Metanephros (tissue), 2 donors: ENCODE results near the gene NPIPB6. TPM values are rescaled to one million over a fixed set of nuclear protein-coding genes. Genes with fewer than 3 reads are reported as not detected.

Experiments
- small RNA-seq: library from RNA; depleted of rRNA; stranded (forward); fragments of <200 nt; gene quantifications from one replicate; pipeline ENCODE3, GENCODE V24; 2014; ENCODE audit warnings: low replicate concordance
- total RNA-seq: library from RNA; depleted of rRNA; stranded (reverse); fragments of >200 nt; gene quantifications from one replicate; pipeline ENCODE4 v1.2.3, GENCODE V29; 2014

The NPIPB6 gene
- total RNA-seq = 2.4 TPM

DNA sequence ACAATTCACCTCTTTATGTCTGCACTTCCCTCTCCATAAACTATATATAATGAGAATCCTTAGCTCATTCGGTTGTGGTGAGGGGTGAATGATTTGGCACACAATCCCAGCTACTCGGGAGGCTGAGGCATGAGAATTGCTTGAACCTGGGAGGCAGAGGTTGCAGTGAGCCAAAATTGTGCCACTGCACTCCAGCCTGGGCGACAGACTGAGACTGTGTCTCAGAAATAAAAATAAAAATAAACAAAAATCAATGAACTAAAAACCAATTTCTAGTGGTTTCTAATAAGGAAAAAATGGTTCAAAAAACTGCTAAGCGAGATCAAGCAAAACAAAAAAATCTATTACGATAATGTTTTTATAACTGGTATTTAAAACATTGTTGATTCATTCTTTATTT lies at the start of gene NPIPB6:
Gene NPIPB6, minus strand, starts transcription at position 101 of the 400 bp plus-strand sequence. CDS start 686 bp downstream, outside the sequence.

GRCh38 chr16:28403220-28404072 lies 40.1 kb upstream of the NPIPB6 start, which contains the start of gene EIF3CL:
EIF3CL (minus strand) TSS chr16:28403841; CDS start chr16:28403618, 223 bp downstream.

Small RNA genes lying within 50 kb of the gene (small RNA-seq; reads per million reads assigned to genes)
- gene AC138904.2 = not detected
- not detected for gene MIR6862-1

Other genes with a start within 250 kb of the NPIPB6 start
- gene XPO6, start 151.5 kb downstream of the NPIPB6 start, total RNA-seq = 90.1 TPM
- gene SBK1, start 71.0 kb downstream of the NPIPB6 start, total RNA-seq = 7.2 TPM
- gene EIF3CL, start 40.3 kb upstream of the NPIPB6 start, total RNA-seq = 153 TPM
- not detected for gene NPIPB7, start 108.8 kb upstream of the NPIPB6 start, total RNA-seq
- gene CLN3, start 128.6 kb upstream of the NPIPB6 start, total RNA-seq = 24.5 TPM
- gene APOBR, start 131.1 kb upstream of the NPIPB6 start, total RNA-seq = 3.3 TPM
- gene IL27, start 143.3 kb upstream of the NPIPB6 start, total RNA-seq = not detected
- 4.1 TPM for gene NUPR1, start 175.5 kb upstream of the NPIPB6 start, total RNA-seq
- gene SGF29, start 190.4 kb upstream of the NPIPB6 start, total RNA-seq = 18.4 TPM
- gene SULT1A2, start 233.5 kb upstream of the NPIPB6 start, total RNA-seq = 0.47 TPM
- gene SULT1A1, start 246.5 kb upstream of the NPIPB6 start, total RNA-seq = 31.4 TPM